Upper lobe of left lung (tissue), 4 donors: ENCODE data around the gene EDC3.

Experiments
- EP300 ChIP-seq, 4 donors: sonication (generic); formaldehyde crosslinking; IDR thresholded peaks; one replicate each; pipeline ENCODE4 v1.5.1; 2017; ENCODE audit warnings: antibody characterized with exemption in 4 of 4, control low read depth in 2 of 4
- POLR2A ChIP-seq, 4 donors: fragments of 450-650 bp; IDR thresholded peaks; one replicate each; pipeline ENCODE4 v1.5.1; 2016 to 2017; ENCODE audit warnings: antibody characterized with exemption in 4 of 4, mild to moderate bottlenecking in 2 of 4
- POLR2AphosphoS5 ChIP-seq, 2 donors: sonication (generic); formaldehyde crosslinking; IDR thresholded peaks; one replicate each; pipeline ENCODE4 v1.5.1; 2017; ENCODE audit warnings: antibody characterized with exemption in 2 of 2
- TF ChIP-seq, protein P1 (sequence below), 6 experiments: fragments of 450-650 bp in 4 of 6; fragments of 200-600 bp in 2 of 6; sonication (generic) in 2 of 6; IDR thresholded peaks; one replicate each; pipeline ENCODE4 v1.5.1; 2016 to 2019; ENCODE audit warnings: antibody characterized with exemption in 6 of 6

DNA sequence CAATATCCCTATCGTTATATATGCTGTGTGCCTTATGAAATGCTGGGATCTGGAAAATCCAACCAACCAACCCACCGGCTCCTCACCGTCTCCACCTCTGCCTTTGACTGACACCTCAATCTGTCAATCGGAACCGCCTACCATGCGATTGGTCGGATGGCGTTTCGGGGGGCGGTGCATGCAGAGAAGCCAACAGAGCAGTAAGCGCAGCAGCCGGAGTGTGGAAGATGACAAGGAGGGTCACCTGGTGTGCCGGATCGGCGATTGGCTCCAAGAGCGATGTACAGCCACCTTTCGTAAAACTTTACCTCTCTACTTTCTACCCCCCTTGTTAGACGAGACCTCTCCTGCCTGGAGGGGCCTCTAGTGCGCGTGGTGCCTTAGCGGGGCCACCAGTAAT, 73.9 kb downstream of the EDC3 start:
- TF ChIP-seq POLR2AphosphoS5 (IDR thresholded peaks at IDR 0.05) (no peak), POLR2A (IDR thresholded peaks at IDR 0.05) (no peak), EP300 (IDR thresholded peaks at IDR 0.05) (no peak)
- TF ChIP-seq, protein P1, sequence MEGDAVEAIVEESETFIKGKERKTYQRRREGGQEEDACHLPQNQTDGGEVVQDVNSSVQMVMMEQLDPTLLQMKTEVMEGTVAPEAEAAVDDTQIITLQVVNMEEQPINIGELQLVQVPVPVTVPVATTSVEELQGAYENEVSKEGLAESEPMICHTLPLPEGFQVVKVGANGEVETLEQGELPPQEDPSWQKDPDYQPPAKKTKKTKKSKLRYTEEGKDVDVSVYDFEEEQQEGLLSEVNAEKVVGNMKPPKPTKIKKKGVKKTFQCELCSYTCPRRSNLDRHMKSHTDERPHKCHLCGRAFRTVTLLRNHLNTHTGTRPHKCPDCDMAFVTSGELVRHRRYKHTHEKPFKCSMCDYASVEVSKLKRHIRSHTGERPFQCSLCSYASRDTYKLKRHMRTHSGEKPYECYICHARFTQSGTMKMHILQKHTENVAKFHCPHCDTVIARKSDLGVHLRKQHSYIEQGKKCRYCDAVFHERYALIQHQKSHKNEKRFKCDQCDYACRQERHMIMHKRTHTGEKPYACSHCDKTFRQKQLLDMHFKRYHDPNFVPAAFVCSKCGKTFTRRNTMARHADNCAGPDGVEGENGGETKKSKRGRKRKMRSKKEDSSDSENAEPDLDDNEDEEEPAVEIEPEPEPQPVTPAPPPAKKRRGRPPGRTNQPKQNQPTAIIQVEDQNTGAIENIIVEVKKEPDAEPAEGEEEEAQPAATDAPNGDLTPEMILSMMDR (IDR thresholded peaks at IDR 0.05) = no peak
